ENCODE data around the gene RAB17.

DNA sequence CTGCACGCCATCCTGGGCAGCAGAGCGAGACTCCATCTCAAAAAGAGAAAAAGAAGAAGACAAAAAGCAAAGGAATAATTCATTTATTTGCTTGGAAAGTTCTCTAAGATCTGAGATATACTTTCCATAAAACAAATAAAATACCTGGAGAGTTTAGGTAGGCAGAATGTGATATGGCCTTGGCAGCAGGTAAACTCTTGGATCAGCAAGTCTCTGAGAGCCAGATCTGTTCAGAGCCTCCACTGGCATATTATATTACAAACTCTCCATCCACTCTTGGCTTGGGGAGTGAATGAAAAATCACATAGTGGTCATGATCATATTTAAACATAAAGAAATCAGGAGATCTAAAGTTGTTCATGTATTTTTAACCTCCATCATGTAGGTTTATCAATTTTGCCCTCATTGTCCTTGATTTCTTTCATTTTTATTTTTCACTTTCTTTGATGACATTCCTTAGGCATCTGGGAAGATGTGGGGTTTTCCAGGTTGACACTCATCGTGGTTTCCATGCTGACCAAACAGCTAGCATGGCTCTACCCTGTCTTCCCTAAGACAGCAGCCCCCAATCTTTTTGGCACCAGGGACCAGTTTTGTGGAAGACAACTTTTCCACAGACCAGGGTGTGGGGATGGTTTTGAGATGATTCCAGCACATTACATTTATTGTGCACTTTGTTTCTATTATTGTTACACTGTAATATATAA, 47.0 kb upstream of the RAB17 start:
- TF ChIP-seq, protein P1, sequence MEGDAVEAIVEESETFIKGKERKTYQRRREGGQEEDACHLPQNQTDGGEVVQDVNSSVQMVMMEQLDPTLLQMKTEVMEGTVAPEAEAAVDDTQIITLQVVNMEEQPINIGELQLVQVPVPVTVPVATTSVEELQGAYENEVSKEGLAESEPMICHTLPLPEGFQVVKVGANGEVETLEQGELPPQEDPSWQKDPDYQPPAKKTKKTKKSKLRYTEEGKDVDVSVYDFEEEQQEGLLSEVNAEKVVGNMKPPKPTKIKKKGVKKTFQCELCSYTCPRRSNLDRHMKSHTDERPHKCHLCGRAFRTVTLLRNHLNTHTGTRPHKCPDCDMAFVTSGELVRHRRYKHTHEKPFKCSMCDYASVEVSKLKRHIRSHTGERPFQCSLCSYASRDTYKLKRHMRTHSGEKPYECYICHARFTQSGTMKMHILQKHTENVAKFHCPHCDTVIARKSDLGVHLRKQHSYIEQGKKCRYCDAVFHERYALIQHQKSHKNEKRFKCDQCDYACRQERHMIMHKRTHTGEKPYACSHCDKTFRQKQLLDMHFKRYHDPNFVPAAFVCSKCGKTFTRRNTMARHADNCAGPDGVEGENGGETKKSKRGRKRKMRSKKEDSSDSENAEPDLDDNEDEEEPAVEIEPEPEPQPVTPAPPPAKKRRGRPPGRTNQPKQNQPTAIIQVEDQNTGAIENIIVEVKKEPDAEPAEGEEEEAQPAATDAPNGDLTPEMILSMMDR (IDR thresholded peaks at IDR 0.05), result no peak
- TF ChIP-seq POLR2AphosphoS5 (IDR thresholded peaks at IDR 0.05) (no peak), POLR2A (IDR thresholded peaks at IDR 0.05) (no peak)
